GM12874 (cell line): ENCODE results near the gene TDRD5.
A peak's percentile ranks its signal among the peaks of the same experiment; 100 is the strongest.

Experiments
- CTCF ChIP-seq: IDR thresholded peaks from 2 replicates; pipeline ENCODE4 v1.5.1; 2011; ENCODE audit warnings: low read depth, mild to moderate bottlenecking, control low read depth, low read length, moderate library complexity; ENCODE audit not compliant: insufficient read depth

The TDRD5 gene

GRCh38 chr1:179706339-179706941 lies 114.8 kb downstream of the TDRD5 start:
- peak; percentile 64 for TF ChIP-seq CTCF

- no peak for TF ChIP-seq CTCF
These were observed 115.8 kb downstream of the TDRD5 start for GRCh38 chr1:179707406-179707805.

- no peak for TF ChIP-seq CTCF
These were observed 117.0 kb downstream of the TDRD5 start for GRCh38 chr1:179708434-179709195.

- TF ChIP-seq CTCF: no peak
These were observed 118.3 kb downstream of the TDRD5 start for GRCh38 chr1:179709841-179710329.

GRCh38 chr1:179714159-179714558 lies 122.5 kb downstream of the TDRD5 start:
- TF ChIP-seq CTCF: no peak

GRCh38 chr1:179714623-179715022 lies 123.0 kb downstream of the TDRD5 start:
- no peak for TF ChIP-seq CTCF

- TF ChIP-seq CTCF: no peak
These were observed 127.6 kb downstream of the TDRD5 start for GRCh38 chr1:179719272-179719671.
